GM23338 (cell line): ENCODE data around the gene GH1.

Source experiments
- CREB1 ChIP-seq: fragments of 250-450 bp; sonication (Bioruptor Pico); IDR thresholded peaks from 2 replicates; pipeline ENCODE4 v1.5.0; 2020; ENCODE audit warnings: low read depth, mild to moderate bottlenecking, moderate library complexity
- EZH2 ChIP-seq: fragments of 200-600 bp; sonication (generic); IDR thresholded peaks from one replicate; pipeline ENCODE4 v1.8.0; 2017; ENCODE audit warnings: antibody characterized with exemption, mild to moderate bottlenecking, low read depth; ENCODE audit not compliant: unreplicated experiment
- EZH2phosphoT487 ChIP-seq: fragments of 200-600 bp; sonication (generic); IDR thresholded peaks from one replicate; pipeline ENCODE4 v1.8.1; 2018; ENCODE audit warnings: antibody characterized with exemption; ENCODE audit not compliant: unreplicated experiment
- JUNB ChIP-seq: IDR thresholded peaks from one replicate; pipeline ENCODE4 v1.6.1; 2016; ENCODE audit warnings: antibody characterized with exemption; ENCODE audit not compliant: unreplicated experiment
- NANOG ChIP-seq: IDR thresholded peaks from 2 replicates; pipeline ENCODE4 v1.6.1; 2016; ENCODE audit warnings: antibody characterized with exemption, borderline replicate concordance
- POLR2AphosphoS5 ChIP-seq: IDR thresholded peaks from 2 replicates; pipeline ENCODE4 v1.6.1; 2016; ENCODE audit warnings: antibody characterized with exemption, low read depth
- STAT1 ChIP-seq: IDR thresholded peaks from one replicate; pipeline ENCODE4 v1.6.1; 2016; ENCODE audit warnings: antibody characterized with exemption; ENCODE audit not compliant: unreplicated experiment
- ZNF114 ChIP-seq: fragments of 250-450 bp; sonication (Bioruptor Pico); IDR thresholded peaks from 2 replicates; pipeline ENCODE4 v1.5.0; 2020; ENCODE audit warnings: mild to moderate bottlenecking, moderate library complexity
- ZNF331 ChIP-seq: fragments of 250-450 bp; sonication (Bioruptor Pico); IDR thresholded peaks from 2 replicates; pipeline ENCODE4 v1.5.0; 2020; ENCODE audit warnings: low read depth, mild to moderate bottlenecking, moderate library complexity
- TF ChIP-seq, protein P1 (sequence below), 2 experiments: fragments of 200-600 bp in 1 of 2; sonication (generic) in 1 of 2; conservative IDR thresholded peaks; 2 replicates each; pipeline versions ENCODE4 v1.5.1 to v1.6.1; 2016 to 2017; ENCODE audit warnings: antibody characterized with exemption in 2 of 2, low read depth in 2 of 2, mild to moderate bottlenecking in 2 of 2, moderate library complexity in 1 of 2
- TF ChIP-seq, protein P2 (sequence below): IDR thresholded peaks from one replicate; pipeline ENCODE4 v1.6.1; 2018; ENCODE audit warnings: antibody characterized with exemption; ENCODE audit not compliant: unreplicated experiment
- TF ChIP-seq, protein P3 (sequence below): IDR thresholded peaks from 2 replicates; pipeline ENCODE4 v1.6.1; 2016; ENCODE audit warnings: antibody characterized with exemption
- TF ChIP-seq, protein P4 (sequence below): fragments of 250-450 bp; sonication (Bioruptor Pico); IDR thresholded peaks from 2 replicates; pipeline ENCODE4 v1.5.0; 2020; ENCODE audit warnings: mild to moderate bottlenecking, moderate library complexity

DNA sequence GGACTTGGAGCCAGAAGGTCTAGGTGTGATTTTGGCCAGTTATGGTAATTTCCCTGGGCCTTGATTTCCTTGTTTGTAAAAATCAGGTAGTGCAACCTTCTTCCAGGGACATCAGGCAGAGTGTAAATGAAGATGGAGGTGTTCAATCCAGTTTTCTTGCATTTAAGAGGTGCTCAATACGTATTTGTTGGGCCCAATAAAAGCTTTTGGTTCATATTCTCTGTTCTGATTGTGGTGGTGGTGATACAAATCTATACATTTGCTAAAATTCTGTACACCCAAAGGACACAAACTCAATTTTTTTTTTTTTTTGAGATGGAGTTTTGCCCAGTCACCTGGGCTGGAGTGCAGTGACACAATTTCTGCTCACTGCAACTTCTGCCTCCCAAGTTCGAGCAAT lies 7.5 kb upstream of the GH1 start:
- TF ChIP-seq, protein P1, sequence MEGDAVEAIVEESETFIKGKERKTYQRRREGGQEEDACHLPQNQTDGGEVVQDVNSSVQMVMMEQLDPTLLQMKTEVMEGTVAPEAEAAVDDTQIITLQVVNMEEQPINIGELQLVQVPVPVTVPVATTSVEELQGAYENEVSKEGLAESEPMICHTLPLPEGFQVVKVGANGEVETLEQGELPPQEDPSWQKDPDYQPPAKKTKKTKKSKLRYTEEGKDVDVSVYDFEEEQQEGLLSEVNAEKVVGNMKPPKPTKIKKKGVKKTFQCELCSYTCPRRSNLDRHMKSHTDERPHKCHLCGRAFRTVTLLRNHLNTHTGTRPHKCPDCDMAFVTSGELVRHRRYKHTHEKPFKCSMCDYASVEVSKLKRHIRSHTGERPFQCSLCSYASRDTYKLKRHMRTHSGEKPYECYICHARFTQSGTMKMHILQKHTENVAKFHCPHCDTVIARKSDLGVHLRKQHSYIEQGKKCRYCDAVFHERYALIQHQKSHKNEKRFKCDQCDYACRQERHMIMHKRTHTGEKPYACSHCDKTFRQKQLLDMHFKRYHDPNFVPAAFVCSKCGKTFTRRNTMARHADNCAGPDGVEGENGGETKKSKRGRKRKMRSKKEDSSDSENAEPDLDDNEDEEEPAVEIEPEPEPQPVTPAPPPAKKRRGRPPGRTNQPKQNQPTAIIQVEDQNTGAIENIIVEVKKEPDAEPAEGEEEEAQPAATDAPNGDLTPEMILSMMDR (conservative IDR thresholded peaks at IDR 0.05; ENCODE audit: low read depth in 2 of 2), result no peak
- TF ChIP-seq EZH2phosphoT487 (no peak), POLR2AphosphoS5 (no peak), ZNF331 (CRISPR knock-in tag) (no peak), ZNF114 (no peak), EZH2 (no peak), CREB1 (CRISPR knock-in tag) (no peak), JUNB (no peak), STAT1 (no peak), NANOG (no peak)
- TF ChIP-seq, protein P2, sequence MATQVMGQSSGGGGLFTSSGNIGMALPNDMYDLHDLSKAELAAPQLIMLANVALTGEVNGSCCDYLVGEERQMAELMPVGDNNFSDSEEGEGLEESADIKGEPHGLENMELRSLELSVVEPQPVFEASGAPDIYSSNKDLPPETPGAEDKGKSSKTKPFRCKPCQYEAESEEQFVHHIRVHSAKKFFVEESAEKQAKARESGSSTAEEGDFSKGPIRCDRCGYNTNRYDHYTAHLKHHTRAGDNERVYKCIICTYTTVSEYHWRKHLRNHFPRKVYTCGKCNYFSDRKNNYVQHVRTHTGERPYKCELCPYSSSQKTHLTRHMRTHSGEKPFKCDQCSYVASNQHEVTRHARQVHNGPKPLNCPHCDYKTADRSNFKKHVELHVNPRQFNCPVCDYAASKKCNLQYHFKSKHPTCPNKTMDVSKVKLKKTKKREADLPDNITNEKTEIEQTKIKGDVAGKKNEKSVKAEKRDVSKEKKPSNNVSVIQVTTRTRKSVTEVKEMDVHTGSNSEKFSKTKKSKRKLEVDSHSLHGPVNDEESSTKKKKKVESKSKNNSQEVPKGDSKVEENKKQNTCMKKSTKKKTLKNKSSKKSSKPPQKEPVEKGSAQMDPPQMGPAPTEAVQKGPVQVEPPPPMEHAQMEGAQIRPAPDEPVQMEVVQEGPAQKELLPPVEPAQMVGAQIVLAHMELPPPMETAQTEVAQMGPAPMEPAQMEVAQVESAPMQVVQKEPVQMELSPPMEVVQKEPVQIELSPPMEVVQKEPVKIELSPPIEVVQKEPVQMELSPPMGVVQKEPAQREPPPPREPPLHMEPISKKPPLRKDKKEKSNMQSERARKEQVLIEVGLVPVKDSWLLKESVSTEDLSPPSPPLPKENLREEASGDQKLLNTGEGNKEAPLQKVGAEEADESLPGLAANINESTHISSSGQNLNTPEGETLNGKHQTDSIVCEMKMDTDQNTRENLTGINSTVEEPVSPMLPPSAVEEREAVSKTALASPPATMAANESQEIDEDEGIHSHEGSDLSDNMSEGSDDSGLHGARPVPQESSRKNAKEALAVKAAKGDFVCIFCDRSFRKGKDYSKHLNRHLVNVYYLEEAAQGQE, result no peak
- TF ChIP-seq, protein P3, sequence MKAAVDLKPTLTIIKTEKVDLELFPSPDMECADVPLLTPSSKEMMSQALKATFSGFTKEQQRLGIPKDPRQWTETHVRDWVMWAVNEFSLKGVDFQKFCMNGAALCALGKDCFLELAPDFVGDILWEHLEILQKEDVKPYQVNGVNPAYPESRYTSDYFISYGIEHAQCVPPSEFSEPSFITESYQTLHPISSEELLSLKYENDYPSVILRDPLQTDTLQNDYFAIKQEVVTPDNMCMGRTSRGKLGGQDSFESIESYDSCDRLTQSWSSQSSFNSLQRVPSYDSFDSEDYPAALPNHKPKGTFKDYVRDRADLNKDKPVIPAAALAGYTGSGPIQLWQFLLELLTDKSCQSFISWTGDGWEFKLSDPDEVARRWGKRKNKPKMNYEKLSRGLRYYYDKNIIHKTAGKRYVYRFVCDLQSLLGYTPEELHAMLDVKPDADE, result no peak
- TF ChIP-seq, protein P4, sequence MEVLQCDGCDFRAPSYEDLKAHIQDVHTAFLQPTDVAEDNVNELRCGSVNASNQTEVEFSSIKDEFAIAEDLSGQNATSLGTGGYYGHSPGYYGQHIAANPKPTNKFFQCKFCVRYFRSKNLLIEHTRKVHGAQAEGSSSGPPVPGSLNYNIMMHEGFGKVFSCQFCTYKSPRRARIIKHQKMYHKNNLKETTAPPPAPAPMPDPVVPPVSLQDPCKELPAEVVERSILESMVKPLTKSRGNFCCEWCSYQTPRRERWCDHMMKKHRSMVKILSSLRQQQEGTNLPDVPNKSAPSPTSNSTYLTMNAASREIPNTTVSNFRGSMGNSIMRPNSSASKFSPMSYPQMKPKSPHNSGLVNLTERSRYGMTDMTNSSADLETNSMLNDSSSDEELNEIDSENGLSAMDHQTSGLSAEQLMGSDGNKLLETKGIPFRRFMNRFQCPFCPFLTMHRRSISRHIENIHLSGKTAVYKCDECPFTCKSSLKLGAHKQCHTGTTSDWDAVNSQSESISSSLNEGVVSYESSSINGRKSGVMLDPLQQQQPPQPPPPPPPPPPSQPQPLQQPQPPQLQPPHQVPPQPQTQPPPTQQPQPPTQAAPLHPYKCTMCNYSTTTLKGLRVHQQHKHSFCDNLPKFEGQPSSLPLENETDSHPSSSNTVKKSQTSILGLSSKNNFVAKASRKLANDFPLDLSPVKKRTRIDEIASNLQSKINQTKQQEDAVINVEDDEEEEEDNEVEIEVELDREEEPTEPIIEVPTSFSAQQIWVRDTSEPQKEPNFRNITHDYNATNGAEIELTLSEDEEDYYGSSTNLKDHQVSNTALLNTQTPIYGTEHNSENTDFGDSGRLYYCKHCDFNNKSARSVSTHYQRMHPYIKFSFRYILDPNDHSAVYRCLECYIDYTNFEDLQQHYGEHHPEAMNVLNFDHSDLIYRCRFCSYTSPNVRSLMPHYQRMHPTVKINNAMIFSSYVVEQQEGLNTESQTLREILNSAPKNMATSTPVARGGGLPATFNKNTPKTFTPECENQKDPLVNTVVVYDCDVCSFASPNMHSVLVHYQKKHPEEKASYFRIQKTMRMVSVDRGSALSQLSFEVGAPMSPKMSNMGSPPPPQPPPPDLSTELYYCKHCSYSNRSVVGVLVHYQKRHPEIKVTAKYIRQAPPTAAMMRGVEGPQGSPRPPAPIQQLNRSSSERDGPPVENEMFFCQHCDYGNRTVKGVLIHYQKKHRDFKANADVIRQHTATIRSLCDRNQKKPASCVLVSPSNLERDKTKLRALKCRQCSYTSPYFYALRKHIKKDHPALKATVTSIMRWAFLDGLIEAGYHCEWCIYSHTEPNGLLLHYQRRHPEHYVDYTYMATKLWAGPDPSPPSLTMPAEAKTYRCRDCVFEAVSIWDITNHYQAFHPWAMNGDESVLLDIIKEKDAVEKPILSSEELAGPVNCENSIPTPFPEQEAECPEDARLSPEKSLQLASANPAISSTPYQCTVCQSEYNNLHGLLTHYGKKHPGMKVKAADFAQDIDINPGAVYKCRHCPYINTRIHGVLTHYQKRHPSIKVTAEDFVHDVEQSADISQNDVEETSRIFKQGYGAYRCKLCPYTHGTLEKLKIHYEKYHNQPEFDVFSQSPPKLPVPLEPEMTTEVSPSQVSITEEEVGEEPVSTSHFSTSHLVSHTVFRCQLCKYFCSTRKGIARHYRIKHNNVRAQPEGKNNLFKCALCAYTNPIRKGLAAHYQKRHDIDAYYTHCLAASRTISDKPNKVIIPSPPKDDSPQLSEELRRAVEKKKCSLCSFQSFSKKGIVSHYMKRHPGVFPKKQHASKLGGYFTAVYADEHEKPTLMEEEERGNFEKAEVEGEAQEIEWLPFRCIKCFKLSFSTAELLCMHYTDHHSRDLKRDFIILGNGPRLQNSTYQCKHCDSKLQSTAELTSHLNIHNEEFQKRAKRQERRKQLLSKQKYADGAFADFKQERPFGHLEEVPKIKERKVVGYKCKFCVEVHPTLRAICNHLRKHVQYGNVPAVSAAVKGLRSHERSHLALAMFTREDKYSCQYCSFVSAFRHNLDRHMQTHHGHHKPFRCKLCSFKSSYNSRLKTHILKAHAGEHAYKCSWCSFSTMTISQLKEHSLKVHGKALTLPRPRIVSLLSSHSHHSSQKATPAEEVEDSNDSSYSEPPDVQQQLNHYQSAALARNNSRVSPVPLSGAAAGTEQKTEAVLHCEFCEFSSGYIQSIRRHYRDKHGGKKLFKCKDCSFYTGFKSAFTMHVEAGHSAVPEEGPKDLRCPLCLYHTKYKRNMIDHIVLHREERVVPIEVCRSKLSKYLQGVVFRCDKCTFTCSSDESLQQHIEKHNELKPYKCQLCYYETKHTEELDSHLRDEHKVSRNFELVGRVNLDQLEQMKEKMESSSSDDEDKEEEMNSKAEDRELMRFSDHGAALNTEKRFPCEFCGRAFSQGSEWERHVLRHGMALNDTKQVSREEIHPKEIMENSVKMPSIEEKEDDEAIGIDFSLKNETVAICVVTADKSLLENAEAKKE (CRISPR knock-in tag), result no peak
